Right atrium auricular region (tissue), 2 donors: ENCODE measurements around the gene MYL1. TPM values are rescaled to one million over a fixed set of nuclear protein-coding genes. Genes with fewer than 3 reads are reported as not detected.

Experiments
- DNase-seq: peaks from one replicate; pipeline ENCODE4 v3.0.0-alpha.2; 2019; ENCODE audit warnings: low spot score
- H3K27ac ChIP-seq, 2 donors: fragments of 200-600 bp; sonication (generic); 1 replicate in 1 of 2; 2 replicates in 1 of 2; pipeline ENCODE4 v1.5.1; 2016 to 2019
- H3K27me3 ChIP-seq, 2 donors: fragments of 200-600 bp; sonication (generic); one replicate each; pipeline versions ENCODE4 v1.5.1 to v1.6.0; 2017 to 2019
- H3K36me3 ChIP-seq: fragments of 200-600 bp; sonication (generic); one replicate; pipeline ENCODE4 v1.5.1; 2016
- H3K4me1 ChIP-seq, 2 donors: fragments of 200-600 bp; sonication (generic); one replicate each; pipeline versions ENCODE4 v1.5.1 to v1.6.0; 2017 to 2019
- H3K4me3 ChIP-seq, 2 donors: fragments of 200-600 bp; sonication (generic); 1 replicate in 1 of 2; 2 replicates in 1 of 2; pipeline ENCODE4 v1.5.1; 2017 to 2019; ENCODE audit warnings: mild to moderate bottlenecking in 1 of 2, moderate library complexity in 1 of 2
- H3K9me3 ChIP-seq, 2 donors: fragments of 200-600 bp; sonication (generic); one replicate each; pipeline ENCODE4 v1.5.1; 2019
- total RNA-seq, 2 donors: library from RNA; depleted of rRNA; stranded (reverse); fragments of >200 nt; gene quantifications; one replicate each; pipeline ENCODE4 v1.1.0, GENCODE V29; 2016
- TF ChIP-seq, protein P1 (sequence below), 2 donors: fragments of 200-600 bp; sonication (generic); IDR thresholded peaks; one replicate each; pipeline ENCODE4 v1.5.1; 2019; ENCODE audit warnings: antibody characterized with exemption in 2 of 2

Gene MYL1
- total RNA-seq, 2 donors from 2014 or later = 0.43 TPM; not detected in 1

DNA sequence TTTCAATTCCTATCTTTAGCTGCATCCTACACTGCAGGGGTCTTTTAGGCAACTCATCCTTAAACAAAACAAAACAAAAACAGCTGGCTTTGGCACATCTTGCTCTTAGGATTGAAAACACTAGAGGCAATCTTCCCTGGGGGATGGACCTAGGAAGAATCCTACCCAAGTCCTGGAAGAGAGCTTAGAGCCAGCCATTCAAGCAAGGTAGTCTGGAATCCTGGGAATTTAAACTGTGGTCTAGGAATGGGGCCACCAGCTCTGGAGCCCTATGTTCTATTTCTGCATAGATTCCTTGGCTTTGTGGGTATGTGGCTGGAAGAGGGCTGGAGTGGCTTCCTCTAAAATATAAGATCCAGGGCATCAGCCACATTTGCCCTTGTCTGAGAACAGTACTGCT lies 27.7 kb downstream of the MYL1 start:
- Histone ChIP-seq H3K27me3 (no peaks in the 10 kb centered on the region), H3K4me1 (no peaks in the 10 kb centered on the region), H3K4me3 (no peak overlapping the region), H3K27ac (no peak overlapping the region), H3K9me3 (peaks cover 0 to 6% of the 10 kb centered on the region in 2 donors), H3K36me3 (no peaks in the 10 kb centered on the region)
- no peak for DNase-seq
- TF ChIP-seq, protein P1, sequence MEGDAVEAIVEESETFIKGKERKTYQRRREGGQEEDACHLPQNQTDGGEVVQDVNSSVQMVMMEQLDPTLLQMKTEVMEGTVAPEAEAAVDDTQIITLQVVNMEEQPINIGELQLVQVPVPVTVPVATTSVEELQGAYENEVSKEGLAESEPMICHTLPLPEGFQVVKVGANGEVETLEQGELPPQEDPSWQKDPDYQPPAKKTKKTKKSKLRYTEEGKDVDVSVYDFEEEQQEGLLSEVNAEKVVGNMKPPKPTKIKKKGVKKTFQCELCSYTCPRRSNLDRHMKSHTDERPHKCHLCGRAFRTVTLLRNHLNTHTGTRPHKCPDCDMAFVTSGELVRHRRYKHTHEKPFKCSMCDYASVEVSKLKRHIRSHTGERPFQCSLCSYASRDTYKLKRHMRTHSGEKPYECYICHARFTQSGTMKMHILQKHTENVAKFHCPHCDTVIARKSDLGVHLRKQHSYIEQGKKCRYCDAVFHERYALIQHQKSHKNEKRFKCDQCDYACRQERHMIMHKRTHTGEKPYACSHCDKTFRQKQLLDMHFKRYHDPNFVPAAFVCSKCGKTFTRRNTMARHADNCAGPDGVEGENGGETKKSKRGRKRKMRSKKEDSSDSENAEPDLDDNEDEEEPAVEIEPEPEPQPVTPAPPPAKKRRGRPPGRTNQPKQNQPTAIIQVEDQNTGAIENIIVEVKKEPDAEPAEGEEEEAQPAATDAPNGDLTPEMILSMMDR (IDR thresholded peaks at IDR 0.05) = no peak

DNA sequence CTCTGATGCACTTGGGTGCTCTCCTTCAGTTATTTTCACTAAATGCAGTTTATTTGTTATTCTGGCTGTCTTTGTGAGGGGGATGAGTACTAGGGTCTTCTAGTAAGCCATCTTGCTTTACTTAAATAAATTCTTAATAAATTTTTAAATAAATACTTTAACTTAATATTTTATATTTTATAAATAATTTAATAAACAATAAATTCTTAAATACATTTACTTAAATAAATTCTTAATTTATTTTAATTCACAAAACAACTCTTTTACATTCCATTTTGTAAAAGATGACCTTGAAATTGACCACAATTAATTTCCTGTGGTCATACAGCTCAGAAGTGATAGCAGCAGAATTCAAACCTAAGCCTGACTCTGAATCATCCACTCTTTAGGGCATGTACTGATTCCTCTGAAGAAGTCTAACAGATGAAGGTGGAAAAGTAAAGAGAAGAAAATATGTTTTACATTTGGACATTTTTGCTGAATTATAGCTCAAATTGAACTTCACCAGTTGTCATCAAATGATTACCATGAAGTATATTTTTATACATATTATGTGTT lies 28.8 kb downstream of the MYL1 start:
- no peak overlapping the region for H3K4me3 ChIP-seq
- no peaks in the 10 kb centered on the region for H3K27me3 ChIP-seq
- H3K36me3 ChIP-seq = no peaks in the 10 kb centered on the region
- TF ChIP-seq, protein P1 (IDR thresholded peaks at IDR 0.05) = no peak
- H3K4me1 ChIP-seq = no peaks in the 10 kb centered on the region
- no peak overlapping the region for H3K27ac ChIP-seq
- H3K9me3 ChIP-seq = peaks cover 0 to 6% of the 10 kb centered on the region in 2 donors
- DNase-seq = no peak

DNA sequence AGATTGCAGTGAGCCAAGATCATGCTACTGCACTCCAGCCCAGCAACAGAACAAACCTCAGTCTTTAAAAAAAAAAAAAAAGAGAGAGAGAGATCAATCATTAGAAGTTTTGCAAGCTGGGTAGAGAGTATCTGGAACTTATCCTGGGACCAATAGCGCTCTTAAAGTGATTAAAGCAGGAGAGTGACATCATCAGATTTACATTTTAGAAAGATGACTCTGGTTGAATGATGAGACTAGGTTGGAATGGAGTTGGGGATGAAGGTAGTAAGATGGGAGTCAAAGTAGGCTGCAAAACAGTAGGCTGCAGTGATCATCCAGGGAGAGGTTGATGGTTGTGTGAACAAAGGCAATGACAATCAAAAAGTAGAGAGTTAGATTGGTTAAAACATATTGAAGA lies 37.8 kb downstream of the MYL1 start:
- TF ChIP-seq, protein P1 (IDR thresholded peaks at IDR 0.05) = no peak
- H3K9me3 ChIP-seq = no peaks in the 10 kb centered on the region
- H3K4me1 ChIP-seq = no peaks in the 10 kb centered on the region
- no peak overlapping the region for H3K4me3 ChIP-seq
- H3K27ac ChIP-seq = no peak overlapping the region
- H3K36me3 ChIP-seq = no peaks in the 10 kb centered on the region
- no peaks in the 10 kb centered on the region for H3K27me3 ChIP-seq
- no peak for DNase-seq

DNA sequence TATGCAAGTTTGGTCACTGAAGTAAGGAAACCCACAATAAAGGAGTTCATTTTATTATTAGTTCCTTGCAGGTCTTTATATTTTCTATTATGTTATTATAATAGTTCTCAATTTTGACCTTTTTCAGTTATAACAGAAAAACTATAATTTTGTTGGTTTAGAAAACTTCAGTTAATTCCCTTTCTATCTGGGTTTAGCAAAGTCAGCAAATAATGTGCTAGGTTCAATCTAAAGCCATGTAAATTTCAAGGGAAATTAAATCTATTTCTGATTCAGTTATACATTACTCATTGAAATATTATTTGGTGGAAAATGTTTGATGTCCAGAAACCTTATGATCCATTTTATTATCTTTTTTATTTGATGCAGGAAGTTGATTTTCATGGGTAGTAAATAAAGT lies 43.7 kb downstream of the MYL1 start:
- Histone ChIP-seq H3K27ac (no peak overlapping the region), H3K36me3 (no peaks in the 10 kb centered on the region), H3K4me1 (no peaks in the 10 kb centered on the region), H3K4me3 (no peak overlapping the region), H3K9me3 (no peaks in the 10 kb centered on the region), H3K27me3 (no peaks in the 10 kb centered on the region)
- TF ChIP-seq, protein P1 (IDR thresholded peaks at IDR 0.05) = no peak
- DNase-seq = no peak

DNA sequence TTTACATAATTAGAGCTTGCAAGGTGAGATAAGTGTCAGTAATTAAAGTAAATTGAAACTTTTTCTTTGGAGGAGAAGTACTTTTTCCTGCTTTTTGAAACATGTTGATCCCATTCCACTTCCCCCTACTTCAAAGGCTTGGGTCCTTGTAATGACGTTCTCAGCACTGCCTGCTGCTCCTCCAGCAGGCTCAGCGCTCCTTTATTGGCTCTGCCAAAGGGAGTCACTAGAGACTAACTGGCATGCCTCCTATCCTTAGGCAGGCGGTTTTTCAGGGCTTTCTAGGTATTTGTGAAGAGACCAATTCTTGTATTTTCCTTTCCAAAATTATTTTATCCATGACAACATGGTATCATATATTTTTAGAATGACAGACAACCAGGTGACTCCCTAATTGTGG lies 45.8 kb downstream of the MYL1 start:
- H3K27ac ChIP-seq = no peak overlapping the region
- no peak overlapping the region for H3K4me3 ChIP-seq
- H3K27me3 ChIP-seq = no peaks in the 10 kb centered on the region
- H3K9me3 ChIP-seq = no peaks in the 10 kb centered on the region
- no peaks in the 10 kb centered on the region for H3K36me3 ChIP-seq
- no peak for DNase-seq
- no peaks in the 10 kb centered on the region for H3K4me1 ChIP-seq
- TF ChIP-seq, protein P1 (IDR thresholded peaks at IDR 0.05) = no peak

DNA sequence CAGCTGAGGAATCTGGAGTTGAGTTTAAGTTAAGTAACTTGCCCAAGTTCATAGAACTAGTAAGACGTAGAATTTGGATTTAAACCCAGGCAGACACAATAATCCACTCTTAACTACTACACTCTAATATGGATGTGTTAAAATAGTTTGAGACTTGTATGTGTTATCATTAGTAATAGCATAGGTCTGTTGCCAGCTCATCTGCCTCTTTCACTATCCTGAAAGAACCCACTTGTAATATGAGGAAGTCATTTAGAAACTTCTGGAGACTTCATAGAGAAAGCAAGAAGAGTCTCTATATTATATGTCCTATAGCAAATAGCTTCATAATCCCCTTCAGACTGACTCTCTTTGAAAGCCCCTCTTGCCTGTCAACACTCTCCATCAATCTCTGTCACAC lies 46.7 kb downstream of the MYL1 start:
- Histone ChIP-seq H3K27me3 (no peaks in the 10 kb centered on the region), H3K27ac (no peak overlapping the region), H3K9me3 (no peaks in the 10 kb centered on the region), H3K36me3 (no peaks in the 10 kb centered on the region), H3K4me1 (no peaks in the 10 kb centered on the region), H3K4me3 (no peak overlapping the region)
- TF ChIP-seq, protein P1 (IDR thresholded peaks at IDR 0.05) = no peak
- no peak for DNase-seq
